Mesenchymal stem cell (in vitro differentiated cells and primary cell): ENCODE results near the gene UPP2.
A peak's percentile ranks its signal among the peaks of the same experiment; 100 is the strongest.

Source experiments
- DNase-seq: peaks from one replicate; pipeline ENCODE4 v3.0.0-alpha.2; 2013
- H2AFZ ChIP-seq: one replicate; pipeline ENCODE4 v1.6.1; 2013; ENCODE audit warnings: low read depth, mild to moderate bottlenecking, control low read depth, inconsistent platforms, low read length, moderate library complexity
- H2AK5ac ChIP-seq: 2 replicates; pipeline ENCODE4 v1.6.1; 2013; ENCODE audit warnings: low read length, moderate library complexity, mild to moderate bottlenecking, inconsistent platforms; ENCODE audit not compliant: severe bottlenecking
- H2BK120ac ChIP-seq: one replicate; pipeline ENCODE4 v1.6.1; 2013; ENCODE audit warnings: low read depth, mild to moderate bottlenecking, inconsistent platforms, low read length, moderate library complexity
- H2BK12ac ChIP-seq, 2 experiments: one replicate each; pipeline ENCODE4 v1.6.1; 2013; ENCODE audit warnings: inconsistent platforms in 2 of 2, low read length in 2 of 2, mild to moderate bottlenecking in 2 of 2, moderate library complexity in 2 of 2, control low read depth in 1 of 2
- H2BK15ac ChIP-seq: one replicate; pipeline ENCODE4 v1.6.1; 2013; ENCODE audit warnings: mild to moderate bottlenecking, low read depth, inconsistent platforms; ENCODE audit not compliant: poor library complexity, severe bottlenecking
- H2BK5ac ChIP-seq: 2 replicates; pipeline ENCODE4 v1.6.1; 2013; ENCODE audit warnings: low read depth, mild to moderate bottlenecking, low read length, control low read depth, inconsistent platforms; ENCODE audit not compliant: poor library complexity, severe bottlenecking
- H3K14ac ChIP-seq, 2 experiments: one replicate each; pipeline ENCODE4 v1.6.1; 2013; ENCODE audit warnings: inconsistent platforms in 2 of 2, low read length in 2 of 2, control low read depth in 1 of 2, mild to moderate bottlenecking in 1 of 2, moderate library complexity in 1 of 2
- H3K18ac ChIP-seq, 2 experiments: one replicate each; pipeline ENCODE4 v1.6.1; 2013; ENCODE audit warnings: inconsistent platforms in 2 of 2, low read length in 2 of 2, control low read depth in 1 of 2, low read depth in 1 of 2, mild to moderate bottlenecking in 1 of 2
- H3K23ac ChIP-seq, 2 experiments: one replicate each; pipeline ENCODE4 v1.6.1; 2013; ENCODE audit warnings: inconsistent platforms in 2 of 2, low read length in 2 of 2, mild to moderate bottlenecking in 2 of 2, moderate library complexity in 2 of 2, control low read depth in 1 of 2
- H3K27ac ChIP-seq: 2 replicates; pipeline ENCODE4 v1.5.1; 2013; ENCODE audit warnings: mild to moderate bottlenecking, moderate library complexity, low read length, control low read depth, inconsistent platforms; ENCODE audit not compliant: poor library complexity, severe bottlenecking
- H3K27me3 ChIP-seq, 2 experiments: 2 replicates each; pipeline versions ENCODE4 v1.6.1 to v1.7.0; 2013; ENCODE audit warnings: low read length in 2 of 2, mild to moderate bottlenecking in 2 of 2, moderate library complexity in 2 of 2, control low read depth in 1 of 2, inconsistent platforms in 1 of 2; ENCODE audit not compliant: control insufficient read depth in 1 of 2, insufficient read depth in 1 of 2
- H3K36me3 ChIP-seq, 2 experiments: 2 replicates each; pipeline versions ENCODE4 v1.6.1 to v1.7.0; 2013; ENCODE audit warnings: low read length in 2 of 2, control low read depth in 1 of 2, inconsistent platforms in 1 of 2, low read depth in 1 of 2, mild to moderate bottlenecking in 1 of 2; ENCODE audit not compliant: insufficient read depth in 2 of 2, control insufficient read depth in 1 of 2
- H3K4ac ChIP-seq, 2 experiments: one replicate each; pipeline ENCODE4 v1.6.1; 2013; ENCODE audit warnings: inconsistent platforms in 2 of 2, low read length in 2 of 2, mild to moderate bottlenecking in 2 of 2, moderate library complexity in 2 of 2, control low read depth in 1 of 2, low read depth in 1 of 2
- H3K4me1 ChIP-seq: 2 replicates; pipeline ENCODE4 v1.6.1; 2013; ENCODE audit warnings: low read depth, low read length, control low read depth; ENCODE audit not compliant: control insufficient read depth, insufficient read depth
- H3K4me2 ChIP-seq: 2 replicates; pipeline ENCODE4 v1.6.1; 2013; ENCODE audit warnings: low read length, mild to moderate bottlenecking, inconsistent platforms; ENCODE audit not compliant: poor library complexity, severe bottlenecking
- H3K4me3 ChIP-seq, 2 experiments: 2 replicates each; pipeline versions ENCODE4 v1.5.1 to v1.7.0; 2013; ENCODE audit warnings: low read length in 2 of 2, mild to moderate bottlenecking in 2 of 2, control low read depth in 1 of 2, low read depth in 1 of 2; ENCODE audit not compliant: insufficient read depth in 1 of 2
- H3K79me1 ChIP-seq: replicated peaks from 2 replicates; pipeline ENCODE4 v1.6.1; 2013; ENCODE audit warnings: mild to moderate bottlenecking, control low read depth, low read length, inconsistent platforms; ENCODE audit not compliant: poor library complexity, severe bottlenecking
- H3K9ac ChIP-seq: 2 replicates; pipeline ENCODE4 v1.7.0; 2013; ENCODE audit warnings: mild to moderate bottlenecking, low read length, moderate library complexity
- H3K9me3 ChIP-seq: 2 replicates; pipeline ENCODE4 v1.7.0; 2013; ENCODE audit warnings: mild to moderate bottlenecking, low read length; ENCODE audit not compliant: control insufficient read depth
- H4K8ac ChIP-seq: one replicate; pipeline ENCODE4 v1.6.1; 2013; ENCODE audit warnings: inconsistent platforms, mild to moderate bottlenecking, low read length, moderate library complexity
- H4K91ac ChIP-seq: one replicate; pipeline ENCODE4 v1.6.1; 2013; ENCODE audit warnings: mild to moderate bottlenecking, low read length, inconsistent platforms
- WGBS: methylation state at CpG from one replicate; pipeline ENCODE4 v1.1.7; 2013; ENCODE audit warnings: mixed read lengths; 5-methylcytosine and 5-hydroxymethylcytosine counted together

UPP2 gene

GRCh38 chr2:158060835-158061435 lies 40.7 kb upstream of the UPP2 start:
- Histone ChIP-seq H2BK5ac (no peak overlapping the region), H3K4me2 (no peak overlapping the region), H3K27ac (no peak overlapping the region), H2BK12ac (no peak overlapping the region), H2AK5ac (no peak overlapping the region), H4K91ac (no peak overlapping the region), H3K4me3 (no peak overlapping the region), H3K27me3 (no peaks in the 10 kb centered on the region), H3K23ac (no peak overlapping the region), H4K8ac (no peak overlapping the region), H3K18ac (no peak overlapping the region), H3K14ac (no peak overlapping the region), H3K4ac (no peak overlapping the region), H3K9ac (no peak overlapping the region), H2AFZ (no peak overlapping the region), H3K79me1 (no peaks in the 10 kb centered on the region), H3K36me3 (no peaks in the 10 kb centered on the region), H2BK120ac (no peak overlapping the region), H2BK15ac (no peak overlapping the region), H3K4me1 (peaks cover 2% of the 10 kb centered on the region), H3K9me3 (no peaks in the 10 kb centered on the region)
- DNase-seq = peak; percentile 49
- 58% methylated on average over 4 of the region's 5 CpGs for WGBS

- Histone ChIP-seq H3K4me3 (no peak overlapping the region), H2AFZ (no peak overlapping the region), H4K8ac (no peak overlapping the region), H2BK5ac (no peak overlapping the region), H3K4ac (peak overlapping the region in 1 of 2 experiments; percentile 57), H3K4me1 (peaks cover 2% of the 10 kb centered on the region), H2BK12ac (peak overlapping the region in 1 of 2 experiments; percentile 42), H2AK5ac (peak overlapping the region; percentile 80), H2BK120ac (no peak overlapping the region), H3K27me3 (no peaks in the 10 kb centered on the region), H3K4me2 (no peak overlapping the region), H3K9me3 (no peaks in the 10 kb centered on the region), H3K23ac (peak overlapping the region in 1 of 2 experiments; percentile 59), H3K36me3 (no peaks in the 10 kb centered on the region), H3K14ac (no peak overlapping the region), H3K9ac (no peak overlapping the region), H2BK15ac (no peak overlapping the region), H4K91ac (peak overlapping the region; percentile 52), H3K27ac (no peak overlapping the region), H3K79me1 (no peaks in the 10 kb centered on the region), H3K18ac (peak overlapping the region in 1 of 2 experiments; percentile 60)
- no peak for DNase-seq
- WGBS = 100% methylated on average over 4 of the region's 5 CpGs
Measured at GRCh38 chr2:158061763-158062162, 39.9 kb upstream of the UPP2 start.

GRCh38 chr2:158066046-158066713 lies 35.5 kb upstream of the UPP2 start:
- H3K36me3 ChIP-seq = no peaks in the 10 kb centered on the region
- H4K8ac ChIP-seq = no peak overlapping the region
- no peak overlapping the region for H3K27ac ChIP-seq
- DNase-seq = no peak
- H3K79me1 ChIP-seq = no peaks in the 10 kb centered on the region
- no peak overlapping the region for H2BK15ac ChIP-seq
- peaks cover 2% of the 10 kb centered on the region for H3K4me1 ChIP-seq
- 100% methylated on average over 1 of the region's 3 CpGs for WGBS
- no peaks in the 10 kb centered on the region for H3K9me3 ChIP-seq
- no peak overlapping the region for H2BK12ac ChIP-seq
- no peak overlapping the region for H2AFZ ChIP-seq
- H2BK120ac ChIP-seq = no peak overlapping the region
- H3K9ac ChIP-seq = no peak overlapping the region
- no peak overlapping the region for H3K4me3 ChIP-seq
- no peak overlapping the region for H3K23ac ChIP-seq
- no peak overlapping the region for H3K4me2 ChIP-seq
- H3K14ac ChIP-seq = no peak overlapping the region
- H2BK5ac ChIP-seq = no peak overlapping the region
- H4K91ac ChIP-seq = no peak overlapping the region
- no peak overlapping the region for H2AK5ac ChIP-seq
- H3K4ac ChIP-seq = no peak overlapping the region
- no peaks in the 10 kb centered on the region for H3K27me3 ChIP-seq
- H3K18ac ChIP-seq = no peak overlapping the region

- no peak overlapping the region for H3K4me3 ChIP-seq
- no peak overlapping the region for H2BK120ac ChIP-seq
- no peak overlapping the region for H2BK5ac ChIP-seq
- no peak overlapping the region for H2BK15ac ChIP-seq
- H4K91ac ChIP-seq = no peak overlapping the region
- H3K27ac ChIP-seq = no peak overlapping the region
- no peaks in the 10 kb centered on the region for H3K79me1 ChIP-seq
- H4K8ac ChIP-seq = no peak overlapping the region
- no peaks in the 10 kb centered on the region for H3K4me1 ChIP-seq
- H2AFZ ChIP-seq = no peak overlapping the region
- H3K27me3 ChIP-seq = no peaks in the 10 kb centered on the region
- H3K23ac ChIP-seq = no peak overlapping the region
- peak overlapping the region in 1 of 2 experiments; percentile 58 for H3K14ac ChIP-seq
- no peak for DNase-seq
- no peak overlapping the region for H3K18ac ChIP-seq
- H2AK5ac ChIP-seq = no peak overlapping the region
- H3K9me3 ChIP-seq = no peaks in the 10 kb centered on the region
- WGBS = 78% methylated on average over 5 of the region's 5 CpGs
- H3K4me2 ChIP-seq = no peak overlapping the region
- H3K4ac ChIP-seq = no peak overlapping the region
- no peak overlapping the region for H3K9ac ChIP-seq
- no peaks in the 10 kb centered on the region for H3K36me3 ChIP-seq
- no peak overlapping the region for H2BK12ac ChIP-seq
Measured at GRCh38 chr2:158071018-158071417, 30.7 kb upstream of the UPP2 start.
